GM18499 (cell line): ENCODE data around the gene KATNB1.

Experiments
- ATAC-seq: cut with Tn5 transposase; IDR thresholded peaks from one replicate; pipeline ENCODE4 v1.9.1; 2021; ENCODE audit warnings: moderate number of reproducible peaks; ENCODE audit not compliant: insufficient read depth, unreplicated experiment

Gene KATNB1

DNA sequence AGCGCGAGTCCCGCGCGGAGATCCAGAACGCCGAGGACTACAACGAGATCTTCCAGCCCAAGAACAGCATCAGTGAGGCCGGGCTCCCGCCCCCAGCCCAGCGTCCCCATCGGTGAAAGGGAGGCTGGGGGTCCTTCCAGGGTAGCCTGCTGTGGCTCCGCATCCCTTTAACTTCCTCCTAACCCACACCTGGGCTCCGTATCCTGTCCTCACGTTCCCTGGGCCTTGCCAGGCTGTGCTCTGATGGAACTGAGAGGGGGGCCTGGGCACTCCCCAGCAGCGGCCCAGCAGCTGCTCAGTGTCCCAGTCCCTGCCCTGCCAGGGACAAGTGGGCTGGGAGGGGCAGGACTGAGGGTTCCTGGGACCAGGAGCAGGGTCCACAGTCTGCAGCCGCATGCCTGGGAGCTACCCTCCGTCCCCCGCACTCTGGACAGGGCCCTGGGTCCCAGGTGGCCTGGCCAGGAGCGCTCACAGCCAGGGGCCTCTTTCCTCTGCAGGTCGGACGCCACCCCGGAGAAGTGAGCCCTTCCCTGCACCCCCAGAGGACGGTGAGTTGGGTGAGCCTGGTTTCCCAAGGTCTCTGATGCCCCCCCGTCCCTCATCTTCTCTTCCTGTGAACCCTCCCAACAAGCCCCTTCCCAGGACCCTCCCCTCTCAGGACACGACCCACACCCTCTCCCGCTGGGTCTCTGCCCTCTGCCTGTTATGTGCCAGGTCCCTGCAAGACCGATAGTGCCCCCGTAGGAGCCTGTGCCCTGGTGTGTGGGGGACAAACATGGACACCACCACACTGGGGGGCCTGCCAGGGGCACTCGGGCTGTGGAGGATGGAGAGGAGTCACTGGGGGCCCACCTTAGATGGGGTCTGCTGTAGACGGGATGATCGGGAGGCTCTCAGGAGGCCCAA is 18.1 kb downstream of the KATNB1 start:
- no peak for ATAC-seq

- ATAC-seq = no peak
These were observed 18.9 kb downstream of the KATNB1 start for GRCh38 chr16:57754354-57755060.

DNA sequence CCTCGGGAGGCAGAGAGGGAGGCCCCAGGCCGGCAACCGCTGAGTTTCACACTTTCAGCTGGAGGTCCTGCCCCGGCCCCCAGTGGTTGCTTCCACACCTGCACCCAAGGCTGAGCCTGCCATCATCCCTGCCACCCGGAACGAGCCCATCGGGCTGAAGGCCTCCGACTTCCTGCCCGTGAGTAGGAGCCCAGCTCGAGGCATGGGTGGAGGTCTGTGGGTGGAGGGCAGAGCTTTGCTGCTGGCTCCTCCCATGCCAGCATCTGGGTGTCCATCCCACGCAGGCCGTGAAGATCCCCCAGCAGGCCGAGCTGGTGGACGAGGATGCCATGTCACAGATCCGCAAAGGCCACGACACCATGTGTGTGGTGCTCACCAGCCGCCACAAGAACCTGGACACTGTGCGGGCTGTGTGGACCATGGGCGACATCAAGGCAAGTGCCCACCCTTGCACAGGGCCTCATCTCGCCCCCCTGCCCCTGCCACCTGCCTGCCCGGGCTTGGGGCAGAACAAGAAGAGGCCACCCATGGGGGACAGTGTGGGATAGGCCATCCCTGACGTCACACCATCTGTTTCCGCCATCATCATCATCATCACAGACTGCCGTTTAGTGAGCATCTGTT is 19.6 kb downstream of the KATNB1 start:
- no peak for ATAC-seq

- no peak for ATAC-seq
These were observed 20.3 kb downstream of the KATNB1 start for GRCh38 chr16:57755726-57756423.

DNA sequence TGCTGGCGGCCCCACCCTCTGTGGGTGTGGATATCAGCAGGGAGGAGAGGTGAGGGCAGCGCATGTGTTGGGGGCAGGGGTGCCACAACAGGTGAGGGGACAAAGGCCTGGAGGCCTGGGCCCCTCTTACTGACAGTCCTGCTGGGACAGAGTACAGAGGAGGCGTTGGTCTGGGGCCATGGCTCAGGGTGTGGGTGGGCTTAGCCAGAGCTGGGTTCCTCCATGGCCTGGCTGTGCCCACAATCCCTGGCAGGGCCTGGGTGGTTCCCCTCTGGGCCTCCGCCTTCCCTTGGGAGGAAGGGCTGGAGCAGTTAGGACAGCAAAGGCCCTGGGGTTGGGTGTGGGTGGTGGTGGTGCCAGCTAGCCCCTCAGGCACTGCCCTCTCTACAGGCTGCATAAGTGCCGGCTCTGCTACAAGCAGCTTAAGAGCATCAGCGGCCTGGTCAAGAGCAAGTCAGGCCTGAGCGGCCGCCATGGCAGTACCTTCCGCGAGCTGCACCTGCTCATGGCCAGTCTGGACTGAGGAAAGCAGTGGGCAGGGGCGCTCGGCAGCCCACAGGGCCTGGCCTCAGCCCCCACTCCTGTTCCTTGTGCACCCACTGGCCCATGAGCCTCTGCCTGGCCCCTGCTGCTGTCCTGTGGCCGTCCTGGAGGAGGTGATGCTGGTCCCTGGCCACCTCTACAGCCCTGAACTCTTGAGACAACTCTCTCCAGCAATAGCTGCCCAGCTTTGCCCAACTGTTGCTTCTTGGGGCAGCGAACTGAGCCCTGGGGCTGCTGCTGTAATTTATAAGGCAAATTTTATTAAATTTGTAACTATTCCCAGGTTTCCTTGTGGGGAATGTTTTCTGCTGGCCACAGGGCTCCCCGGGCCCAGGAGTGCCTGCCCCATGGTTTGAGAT is 21.1 kb downstream of the KATNB1 start:
- ATAC-seq = no peak

DNA sequence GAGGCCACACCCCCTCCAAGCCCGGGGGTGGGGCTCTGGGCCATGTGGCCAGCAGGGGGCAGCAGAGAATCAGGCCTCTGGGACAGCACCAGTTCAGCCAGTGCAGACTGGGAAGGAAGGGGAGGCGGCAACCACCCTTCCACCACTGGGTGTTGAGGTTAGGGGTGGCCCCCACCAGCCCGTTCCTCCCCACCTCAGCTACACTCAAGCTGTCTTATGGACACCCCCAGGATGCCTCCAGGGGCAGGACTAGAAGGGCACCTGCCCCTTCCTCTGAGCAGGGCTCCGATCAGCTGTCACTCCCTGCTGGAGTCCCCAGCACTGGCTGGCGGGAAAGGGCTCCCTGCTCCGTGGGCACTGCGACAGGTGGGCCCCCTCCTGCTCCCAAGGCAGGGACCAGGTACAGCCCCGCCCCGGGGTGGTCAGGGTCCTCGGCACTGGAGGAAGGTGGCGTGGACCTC is 21.8 kb downstream of the KATNB1 start:
- ATAC-seq = peak; percentile 87

GRCh38 chr16:57757883-57758282 is 22.3 kb downstream of the KATNB1 start:
- no peak for ATAC-seq

- no peak for ATAC-seq
These were observed 23.0 kb downstream of the KATNB1 start for GRCh38 chr16:57758331-57759117.

DNA sequence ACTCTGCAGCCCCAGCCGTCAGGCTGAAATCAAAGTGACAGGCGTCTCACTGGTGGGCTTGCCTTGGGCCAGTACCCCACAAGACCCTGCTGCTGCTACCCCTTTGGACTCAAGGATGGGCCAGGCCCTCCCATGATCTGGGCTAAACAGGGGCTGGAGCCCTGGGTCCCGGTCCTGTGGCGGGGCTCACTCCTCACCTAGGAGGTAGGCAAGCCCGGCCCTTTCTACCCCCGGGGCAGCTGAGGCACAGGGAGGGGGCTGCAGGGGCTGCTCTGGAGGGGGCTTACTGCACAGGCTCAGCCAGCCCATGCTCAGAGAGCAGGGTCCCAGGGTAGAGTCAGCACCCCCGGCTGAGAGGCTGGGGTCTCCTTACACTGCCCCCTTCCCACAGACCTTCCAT is 23.6 kb downstream of the KATNB1 start:
- no peak for ATAC-seq

DNA sequence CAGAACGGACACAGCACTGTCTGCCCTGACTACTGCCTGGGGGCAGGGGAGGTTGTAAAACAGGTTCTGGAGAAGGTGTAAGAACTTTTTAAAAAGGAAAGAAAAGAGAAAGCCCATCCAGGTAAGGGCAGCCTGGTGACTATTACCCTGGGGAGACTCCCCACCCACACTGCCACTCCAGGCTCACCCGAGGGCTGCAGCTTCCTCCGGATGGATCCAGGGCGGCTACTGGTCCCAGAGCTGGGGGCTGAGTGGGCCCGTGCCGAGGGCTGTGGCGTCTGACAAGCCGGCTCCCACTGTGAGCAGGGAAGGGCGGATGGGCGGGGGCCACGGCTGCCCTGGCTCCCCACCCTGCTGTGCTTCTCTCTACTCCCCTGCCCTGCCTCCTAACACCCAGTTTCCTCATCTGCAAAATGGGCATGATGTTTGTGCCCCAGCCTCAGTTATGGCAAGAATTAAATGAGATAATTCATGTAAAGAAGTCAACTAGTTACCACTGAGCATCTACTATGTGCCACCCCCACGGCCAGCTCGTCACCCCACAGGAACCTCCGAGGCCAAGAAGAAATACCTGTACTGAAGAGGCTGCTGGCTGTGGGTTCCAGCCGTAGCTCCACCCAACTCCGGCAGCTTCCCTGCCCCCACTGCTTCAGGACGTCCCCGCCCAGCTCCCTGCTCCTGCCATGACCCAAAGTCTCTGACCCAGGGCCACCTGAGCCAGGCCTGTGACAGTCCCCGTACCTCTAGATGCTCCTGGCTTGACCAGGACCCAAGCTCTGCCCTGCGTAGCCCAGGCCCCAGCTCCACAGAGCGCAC is 24.2 kb downstream of the KATNB1 start:
- no peak for ATAC-seq

DNA sequence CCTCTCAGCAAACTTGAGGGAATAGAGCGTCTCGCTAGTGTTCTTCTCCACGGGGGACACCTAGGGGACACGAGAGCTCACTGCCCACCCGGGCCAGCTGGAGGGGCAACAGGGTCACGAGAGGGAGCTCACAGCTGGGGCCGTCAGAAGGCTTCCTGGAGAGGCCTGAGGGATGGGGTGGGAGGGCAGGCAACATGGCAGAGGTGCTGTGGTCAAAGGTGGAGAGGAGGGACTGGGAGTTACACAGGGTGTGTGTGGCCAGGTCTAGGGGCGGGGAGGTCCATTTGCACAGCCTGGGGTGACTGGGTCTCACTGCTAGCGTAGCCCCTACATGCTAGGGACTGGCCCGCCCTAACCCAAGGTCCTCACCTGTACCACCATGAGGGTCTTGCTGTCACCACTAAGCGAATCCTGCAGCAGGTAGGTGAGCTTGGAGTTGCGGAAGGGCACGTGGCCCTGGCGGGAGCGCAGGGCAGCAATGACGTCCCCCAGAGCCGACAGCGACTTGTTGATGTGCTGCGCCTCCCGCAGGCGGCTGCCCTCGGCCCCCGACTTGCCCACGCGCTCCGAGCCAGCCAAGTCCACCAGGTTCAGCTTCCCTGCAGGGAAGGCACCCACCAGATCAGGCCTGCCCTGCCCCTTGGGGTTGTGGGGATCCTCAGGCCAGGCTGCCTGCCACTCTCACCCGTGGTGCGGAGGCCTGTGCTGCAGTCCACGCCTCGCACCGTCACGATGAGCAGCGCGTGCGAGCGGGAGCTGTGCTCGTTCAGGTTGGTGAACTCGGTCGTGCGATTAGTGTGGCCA is 25.0 kb downstream of the KATNB1 start:
- no peak for ATAC-seq

- no peak for ATAC-seq
These were observed 25.7 kb downstream of the KATNB1 start for GRCh38 chr16:57761301-57761700.

GRCh38 chr16:57761957-57762356 is 26.4 kb downstream of the KATNB1 start:
- no peak for ATAC-seq

DNA sequence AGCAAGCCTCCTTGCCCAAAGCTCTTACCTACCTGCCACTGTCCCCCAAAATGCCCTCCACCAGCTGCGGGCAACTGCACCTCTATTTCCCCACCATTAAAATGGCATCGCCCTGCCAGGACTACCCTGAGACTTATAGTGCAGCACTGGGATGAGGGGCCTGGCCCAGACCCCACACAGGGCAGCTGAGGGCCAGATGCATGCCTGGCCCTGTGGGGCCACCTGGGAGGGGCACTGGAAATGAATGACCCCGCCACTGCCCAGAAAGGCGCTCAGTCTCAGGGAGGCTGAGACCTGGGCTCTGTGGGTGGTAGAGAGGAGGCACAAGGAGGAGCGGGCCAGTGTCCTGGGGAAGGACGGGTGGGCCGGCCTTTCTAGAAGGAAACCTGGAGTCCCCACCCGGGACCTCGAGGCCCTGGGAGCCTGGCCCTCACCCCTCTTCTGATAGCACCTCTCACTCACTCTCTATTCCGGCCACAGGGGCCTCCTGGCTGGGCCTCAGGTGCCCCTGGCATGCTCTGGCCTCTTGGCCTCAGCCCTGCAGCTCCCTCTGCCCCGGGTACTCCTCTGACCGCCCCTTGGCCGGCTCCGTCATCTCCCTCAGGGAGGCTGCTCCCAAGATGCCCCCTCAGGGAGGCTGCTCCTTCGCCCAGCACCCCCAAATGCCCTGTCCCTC is 26.9 kb downstream of the KATNB1 start:
- no peak for ATAC-seq

GRCh38 chr16:57763285-57764005 is 27.9 kb downstream of the KATNB1 start:
- ATAC-seq = no peak

DNA sequence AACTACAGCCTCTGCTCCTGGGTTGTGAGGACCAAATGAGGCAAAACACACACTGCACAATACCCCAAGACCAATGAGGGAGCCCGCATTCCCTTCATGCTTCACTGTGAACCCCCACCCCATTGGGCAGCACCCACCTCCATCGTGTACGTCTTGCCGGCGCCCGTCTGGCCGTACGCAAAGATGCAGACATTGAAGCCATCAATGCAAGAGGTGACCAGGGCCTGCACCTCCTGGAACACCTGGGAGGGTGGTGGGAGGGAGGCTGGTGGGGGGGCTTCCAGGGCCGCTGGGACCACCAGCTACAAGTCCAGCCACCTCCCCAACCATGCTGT is 28.4 kb downstream of the KATNB1 start:
- no peak for ATAC-seq
